Activated CD4-positive, alpha-beta T cell treated with anti-CD3 and anti-CD28 coated beads for 24 hours (primary cell): ENCODE data around the gene SPSB1.

ENCODE experiments used
- DNase-seq, 2 donors: peaks; one replicate each; pipeline ENCODE4 v3.0.0-alpha.2; 2020; ENCODE audit warnings: low read depth in 2 of 2

SPSB1 gene

DNA sequence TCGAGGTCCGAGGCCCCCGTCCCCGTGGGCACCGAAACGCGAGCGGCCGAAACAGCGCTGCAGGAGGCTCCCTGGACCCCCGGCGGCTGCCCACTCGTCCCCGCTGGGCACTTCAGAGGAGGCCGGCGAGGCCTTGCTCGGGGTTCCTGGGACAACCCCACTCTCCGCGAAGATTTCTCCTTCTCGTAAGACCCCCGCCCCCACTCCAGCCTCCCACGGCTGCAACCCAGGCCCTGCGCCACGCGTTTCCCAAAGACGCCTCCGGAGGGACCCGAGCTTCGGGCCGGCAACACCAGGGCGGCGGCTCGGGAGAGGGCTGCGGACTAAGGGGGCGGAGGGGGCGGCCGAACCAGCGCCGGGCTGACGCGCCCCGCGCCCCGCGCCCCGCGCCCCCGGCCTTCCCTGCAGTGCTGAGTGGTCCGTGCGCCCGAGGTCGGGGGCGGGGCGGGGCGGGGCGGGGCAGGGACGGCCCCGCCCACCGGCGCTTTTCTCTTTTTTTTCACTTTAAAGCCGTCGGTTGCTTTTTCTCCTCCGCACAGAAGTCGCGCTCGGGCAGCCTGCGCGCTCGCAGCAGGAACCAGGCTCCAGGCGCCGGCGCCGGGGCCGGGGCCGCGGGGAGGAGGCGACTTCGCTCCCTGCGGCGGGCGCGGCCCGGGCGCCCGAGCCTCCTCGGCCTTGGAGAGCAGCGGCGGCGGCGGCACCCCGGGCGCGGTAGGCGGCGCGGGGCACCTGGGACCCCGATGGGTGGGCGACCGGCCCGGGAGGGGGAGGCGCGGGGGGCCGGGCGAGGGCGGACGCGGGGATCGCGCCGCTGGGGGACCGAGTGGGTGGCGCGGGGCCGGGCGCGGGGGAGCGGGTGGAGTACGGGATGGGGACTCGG is at the start of gene SPSB1:
SPSB1 (plus strand) TSS at position 534 of the 880 bp plus-strand sequence. CDS start 62,998 bp downstream, outside the sequence.
- peak in 1 of 2 donors; percentile 44 for DNase-seq

DNA sequence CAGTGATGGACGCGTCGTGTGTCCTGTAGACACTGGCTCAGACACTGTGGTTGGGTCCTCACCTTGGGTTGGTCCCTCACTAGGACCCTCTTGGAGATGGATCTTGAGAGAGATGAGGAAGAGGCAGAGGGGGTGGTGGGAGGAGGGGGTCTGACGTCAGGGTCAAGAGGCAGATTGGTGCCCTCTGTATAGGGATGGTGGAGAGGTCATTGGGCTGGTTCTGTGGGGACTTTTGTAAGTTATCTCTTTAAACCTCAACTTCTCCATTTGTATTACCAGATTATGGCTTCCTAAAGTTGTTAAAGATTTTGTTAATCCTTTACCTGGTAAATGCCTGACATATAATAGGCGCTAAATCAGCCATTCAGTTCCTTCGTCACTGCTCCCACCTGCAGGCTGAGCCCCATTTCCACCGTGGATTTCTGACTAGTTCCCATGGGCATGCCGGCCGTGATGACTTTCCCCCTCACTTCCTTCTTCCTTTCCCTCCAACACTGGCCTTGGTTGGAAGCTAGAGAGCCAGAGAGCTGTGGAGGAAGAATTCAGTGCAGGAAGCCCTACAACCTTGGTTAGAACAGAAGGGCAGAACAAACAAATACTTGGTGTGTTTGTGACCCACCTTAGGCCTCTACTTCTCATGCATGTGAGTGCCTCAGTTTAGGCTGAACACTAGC is 49.5 kb upstream of the SPSB1 start:
- no peak for DNase-seq

DNA sequence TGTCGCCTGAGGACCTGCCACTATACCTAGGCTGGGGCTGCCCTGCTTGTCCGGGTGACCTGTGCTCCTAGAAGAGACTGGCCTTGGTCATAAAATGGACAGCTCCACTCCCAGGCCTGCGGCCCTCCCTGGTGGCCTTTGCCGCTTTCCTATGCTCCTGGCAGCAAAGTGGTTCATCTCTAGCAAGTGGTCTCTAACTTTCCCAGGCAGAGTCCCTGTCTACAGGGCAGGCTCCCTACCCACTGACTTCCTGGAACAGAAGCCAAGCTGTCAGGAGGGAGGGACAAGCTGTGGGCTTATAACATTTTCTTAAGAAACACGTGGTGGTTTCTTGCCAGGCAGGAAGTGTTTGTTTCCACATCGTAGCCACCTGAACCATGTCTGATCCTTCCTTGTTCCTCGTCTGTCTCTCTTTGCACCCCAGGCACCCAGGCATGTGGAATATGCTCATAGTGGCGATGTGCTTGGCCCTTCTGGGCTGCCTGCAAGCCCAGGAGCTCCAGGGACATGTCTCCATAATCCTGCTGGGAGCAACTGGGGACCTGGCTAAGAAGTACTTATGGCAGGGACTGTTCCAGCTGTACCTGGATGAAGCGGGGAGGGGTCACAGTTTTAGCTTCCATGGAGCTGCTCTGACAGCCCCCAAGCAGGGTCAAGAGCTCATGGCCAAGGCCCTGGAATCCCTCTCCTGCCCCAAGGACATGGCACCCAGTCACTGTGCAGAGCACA is 48.0 kb upstream of the SPSB1 start:
- no peak for DNase-seq

DNA sequence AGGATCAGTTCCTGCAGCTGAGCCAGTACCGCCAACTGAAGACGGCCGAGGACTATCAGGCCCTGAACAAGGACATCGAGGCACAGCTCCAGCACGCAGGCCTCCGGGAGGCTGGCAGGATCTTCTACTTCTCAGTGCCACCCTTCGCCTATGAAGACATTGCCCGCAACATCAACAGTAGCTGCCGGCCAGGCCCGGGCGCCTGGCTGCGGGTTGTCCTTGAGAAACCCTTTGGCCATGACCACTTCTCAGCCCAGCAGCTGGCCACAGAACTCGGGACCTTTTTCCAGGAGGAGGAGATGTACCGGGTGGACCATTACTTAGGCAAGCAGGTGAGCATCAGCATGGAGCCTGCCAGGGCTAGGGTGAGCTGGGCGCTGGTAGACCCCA is 47.5 kb upstream of the SPSB1 start:
- no peak for DNase-seq

DNA sequence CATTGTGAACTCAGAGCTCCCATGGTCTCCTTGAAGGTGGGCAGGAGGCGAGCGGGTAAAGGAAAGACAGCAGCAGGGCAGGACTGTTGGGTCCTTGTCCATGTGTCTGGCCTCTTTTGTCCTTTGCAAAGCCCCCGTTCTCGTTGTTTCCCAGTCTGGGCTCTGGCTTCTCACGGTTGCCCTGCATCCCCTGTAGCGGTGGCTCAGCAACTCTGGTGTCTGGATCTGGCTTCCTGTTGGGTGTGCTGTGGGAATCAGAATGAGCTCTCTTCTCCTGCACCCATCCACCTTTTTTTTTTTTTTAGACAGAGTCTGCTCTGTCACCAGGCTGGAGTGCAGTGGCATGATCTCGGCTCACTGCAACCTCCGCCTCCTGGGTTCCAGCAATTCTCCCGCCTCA is 47.0 kb upstream of the SPSB1 start:
- no peak for DNase-seq

DNA sequence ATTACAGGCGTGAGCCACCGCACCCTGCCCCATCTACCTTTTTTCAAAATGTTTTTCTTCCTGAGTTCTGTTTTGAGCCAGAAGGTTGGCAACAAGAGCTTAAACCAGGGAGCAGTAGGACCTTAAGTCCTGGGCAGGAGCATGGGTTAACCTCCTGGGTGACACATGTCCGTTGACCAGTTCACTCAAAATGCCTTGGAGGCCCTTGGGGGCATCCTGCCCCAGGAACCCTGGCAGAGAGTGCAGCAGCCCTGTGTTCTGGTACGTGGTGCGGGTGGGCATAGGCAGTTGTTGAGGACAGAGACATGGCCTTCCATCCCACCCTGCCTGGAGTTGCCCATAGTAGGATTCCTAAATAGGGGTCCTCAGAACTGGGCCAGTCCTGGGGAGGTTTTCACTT is 46.5 kb upstream of the SPSB1 start:
- no peak for DNase-seq

DNA sequence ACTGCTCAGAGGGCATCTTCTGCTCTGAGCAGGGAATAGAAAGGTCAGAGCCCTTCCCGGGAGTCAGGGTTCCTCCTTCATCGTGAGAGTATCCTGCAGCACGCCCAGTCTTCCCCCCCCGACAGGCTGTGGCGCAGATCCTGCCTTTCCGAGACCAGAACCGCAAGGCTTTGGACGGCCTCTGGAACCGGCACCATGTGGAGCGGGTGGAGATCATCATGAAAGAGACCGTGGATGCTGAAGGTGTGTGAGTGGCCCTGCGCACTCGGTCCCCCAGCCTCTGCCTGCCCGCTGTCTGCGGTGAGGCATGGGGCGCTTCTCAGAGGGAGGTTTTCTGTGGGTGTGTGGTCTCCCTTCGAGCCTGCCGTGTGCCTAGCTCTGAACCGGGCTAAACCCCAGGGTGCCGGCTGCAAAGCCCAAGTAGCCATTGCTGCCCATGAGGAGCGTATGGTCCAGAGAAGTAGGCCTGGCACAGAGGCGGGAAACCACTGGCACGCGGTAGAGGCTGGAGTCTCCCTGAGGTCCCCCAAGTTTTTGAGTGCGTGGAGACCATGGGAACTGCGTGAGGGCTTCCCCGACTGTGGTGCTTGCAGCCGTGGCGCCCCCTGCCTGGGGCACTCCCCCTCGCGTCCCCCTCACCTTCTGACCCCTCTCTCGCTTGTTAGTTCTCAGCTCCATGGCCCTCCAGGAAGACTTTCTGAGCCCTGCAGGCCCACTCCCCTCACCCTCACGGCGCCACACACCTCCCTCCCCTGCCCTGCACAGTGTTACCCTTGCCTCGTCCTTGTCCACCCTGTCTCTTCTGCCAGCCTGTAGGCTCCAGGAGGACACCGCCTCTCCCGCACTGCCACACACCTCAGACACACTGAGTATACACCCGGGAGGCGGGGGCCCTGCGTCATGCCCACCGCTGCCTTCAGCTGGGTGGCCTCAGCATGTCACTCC is 45.6 kb upstream of the SPSB1 start:
- no peak for DNase-seq

DNA sequence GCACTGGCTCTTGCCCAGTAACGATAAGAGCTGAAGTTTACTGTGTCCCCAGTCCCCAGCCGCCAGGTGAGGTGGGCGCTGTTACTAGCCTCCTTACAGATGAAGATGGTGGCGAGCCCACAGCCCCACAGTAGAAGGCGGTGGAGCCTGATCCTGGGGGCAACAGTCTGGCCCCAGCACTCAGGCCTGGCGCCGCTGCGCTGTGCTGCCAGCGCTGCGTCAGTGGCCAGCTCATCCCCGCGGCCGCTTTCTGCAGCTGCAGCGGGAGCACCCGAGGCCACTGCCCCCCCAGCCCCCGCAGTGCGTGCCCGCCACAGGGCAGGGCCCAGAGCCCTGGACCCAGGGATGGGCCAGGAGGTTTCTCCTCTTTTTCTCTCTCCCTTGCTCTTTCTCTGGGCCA is 44.8 kb upstream of the SPSB1 start:
- DNase-seq = no peak

DNA sequence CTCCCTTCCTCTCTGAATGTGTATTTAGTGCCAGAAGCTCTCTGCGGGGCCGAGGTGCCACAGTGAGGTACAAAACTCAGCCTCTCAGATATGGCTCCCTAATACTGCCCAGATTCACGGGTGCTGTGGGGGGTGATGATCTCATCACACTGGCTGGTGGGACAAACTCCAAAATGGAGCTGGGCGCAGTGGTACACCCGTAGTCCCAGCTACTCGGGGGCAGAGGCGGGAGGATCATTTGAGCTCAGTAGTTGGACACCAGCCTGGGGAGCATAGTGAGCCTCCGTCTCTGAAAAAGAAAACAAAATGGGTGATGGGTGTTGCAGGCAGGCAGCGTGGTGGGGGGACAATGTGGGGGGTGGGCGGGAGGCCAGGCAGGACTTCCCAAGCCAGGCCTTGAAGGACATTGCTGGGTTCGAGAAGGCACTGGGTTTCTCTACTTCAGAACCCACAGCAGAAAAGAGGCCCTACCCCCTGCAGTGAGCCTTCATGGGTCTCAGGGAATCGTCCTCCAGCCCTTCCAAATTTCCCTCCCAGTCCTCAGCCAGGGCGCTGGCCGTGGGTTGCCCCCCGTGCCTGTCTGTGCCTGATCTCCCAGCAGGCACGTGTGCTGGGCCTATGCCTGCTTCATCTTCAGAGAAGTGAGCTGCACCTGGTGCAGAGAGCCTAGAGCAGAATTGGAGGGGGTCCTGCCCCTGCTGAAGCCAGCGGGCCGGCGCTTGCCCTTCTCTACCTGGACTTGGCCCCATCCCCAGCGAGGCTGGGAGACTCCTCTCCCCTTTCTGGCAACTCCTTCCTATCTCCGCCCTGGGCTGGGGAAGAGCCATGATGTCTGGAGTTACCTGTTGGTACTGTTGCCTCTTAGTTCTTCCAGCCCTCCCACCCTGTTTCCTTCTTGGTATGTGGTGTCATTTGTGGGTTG is 44.1 kb upstream of the SPSB1 start:
- DNase-seq = no peak

DNA sequence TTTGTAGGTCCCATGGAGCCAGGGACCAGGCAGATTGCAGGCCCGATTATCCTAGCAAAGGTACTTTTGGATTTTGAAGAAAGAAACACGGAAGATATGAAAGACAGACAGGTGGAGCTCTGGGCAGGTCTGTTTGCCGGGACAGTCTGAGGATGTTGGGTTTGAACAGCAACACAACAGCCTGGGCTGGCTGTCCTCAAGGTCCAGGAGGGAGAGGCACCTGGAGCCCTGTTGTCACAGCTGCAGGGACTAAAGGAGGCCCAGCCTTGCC is 43.5 kb upstream of the SPSB1 start:
- DNase-seq = no peak

DNA sequence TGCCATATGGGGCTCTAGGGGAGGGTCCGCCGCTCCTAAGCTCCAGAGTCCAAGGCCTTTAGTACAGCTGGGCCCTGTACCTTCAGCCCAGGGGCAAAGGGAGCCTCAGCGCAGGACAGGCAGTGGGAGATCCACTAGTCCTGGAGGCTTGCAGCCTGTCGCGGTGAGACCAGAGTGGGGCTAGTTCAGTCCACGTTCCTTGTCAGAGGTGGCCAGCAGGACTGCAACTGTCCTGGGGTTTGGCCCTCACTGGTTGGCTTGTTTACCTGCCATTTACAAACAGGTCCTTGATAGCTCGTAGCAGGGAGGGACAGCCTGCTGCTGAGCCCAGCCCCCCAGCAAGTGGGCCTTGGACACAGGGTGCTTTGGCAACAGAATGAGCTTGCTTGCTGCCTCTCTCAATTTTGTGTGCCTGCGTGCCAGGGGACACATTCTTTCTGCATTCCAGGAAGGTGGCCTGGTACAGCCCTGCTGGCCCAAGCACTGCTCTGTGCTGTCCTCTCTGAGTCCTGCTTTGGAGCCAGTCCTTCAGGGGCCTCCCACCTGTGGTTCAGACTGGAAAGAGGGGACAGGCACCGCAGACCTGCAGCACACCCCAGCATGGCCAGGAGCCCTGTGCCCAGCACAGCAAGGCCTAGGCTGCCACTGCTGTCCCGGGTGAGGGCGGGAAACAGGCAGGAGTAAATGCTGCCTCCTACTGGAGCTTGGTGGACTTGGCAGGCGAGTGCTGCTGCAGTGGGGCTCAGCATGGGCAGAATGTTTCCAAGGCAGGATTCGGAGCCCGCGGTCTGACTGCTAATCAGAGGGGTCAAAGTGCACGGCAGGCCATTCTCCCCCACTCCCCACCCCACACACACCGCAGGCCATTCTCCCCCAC is 42.9 kb upstream of the SPSB1 start:
- DNase-seq = peak in 1 of 2 donors; percentile 28

DNA sequence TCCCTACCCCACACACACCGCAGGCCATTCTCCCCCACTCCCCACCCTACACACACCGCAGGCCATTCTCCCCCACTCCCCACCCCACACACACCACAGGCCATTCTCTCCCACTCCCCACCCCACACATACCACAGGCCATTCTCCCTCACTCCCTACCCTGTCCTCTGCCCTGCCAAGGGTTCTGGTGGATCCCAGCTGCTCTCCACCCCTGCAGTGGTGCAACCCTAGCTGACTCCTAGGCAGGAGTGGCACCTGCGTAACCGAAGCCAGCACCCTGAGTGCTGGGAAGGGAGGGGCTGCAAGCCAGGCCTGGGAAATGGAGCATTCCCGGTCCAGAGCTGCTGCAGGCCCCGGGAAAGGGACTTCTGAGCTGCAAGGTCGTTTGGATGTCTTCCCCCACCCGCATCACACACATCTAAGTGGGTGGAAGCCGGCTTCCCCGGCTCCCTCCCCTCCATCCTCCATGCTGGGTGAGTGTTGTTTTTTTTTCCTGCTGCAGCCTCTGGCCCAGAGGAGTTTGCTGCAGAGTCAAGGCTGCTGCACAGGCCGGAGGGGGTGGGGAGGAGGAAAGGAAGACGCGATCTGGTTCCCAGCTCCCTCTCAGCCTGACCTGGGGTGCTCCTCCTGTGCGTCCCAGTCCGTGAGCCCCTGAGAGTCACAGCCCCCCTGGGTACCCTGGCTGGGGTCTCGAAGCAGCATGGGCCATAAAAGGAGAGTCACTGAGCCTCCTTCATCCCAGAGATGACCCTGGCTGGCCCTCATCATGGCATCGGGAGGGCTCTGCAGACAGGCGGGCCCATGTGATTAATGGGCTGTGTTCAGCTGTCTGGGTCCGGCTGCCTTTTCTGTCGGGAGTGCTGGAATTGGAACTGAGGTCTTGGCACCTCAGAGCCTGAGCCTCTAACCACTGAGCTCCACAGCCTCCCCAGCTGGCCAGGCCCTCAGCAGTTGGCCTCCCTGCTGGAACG is 42.0 kb upstream of the SPSB1 start:
- no peak for DNase-seq

DNA sequence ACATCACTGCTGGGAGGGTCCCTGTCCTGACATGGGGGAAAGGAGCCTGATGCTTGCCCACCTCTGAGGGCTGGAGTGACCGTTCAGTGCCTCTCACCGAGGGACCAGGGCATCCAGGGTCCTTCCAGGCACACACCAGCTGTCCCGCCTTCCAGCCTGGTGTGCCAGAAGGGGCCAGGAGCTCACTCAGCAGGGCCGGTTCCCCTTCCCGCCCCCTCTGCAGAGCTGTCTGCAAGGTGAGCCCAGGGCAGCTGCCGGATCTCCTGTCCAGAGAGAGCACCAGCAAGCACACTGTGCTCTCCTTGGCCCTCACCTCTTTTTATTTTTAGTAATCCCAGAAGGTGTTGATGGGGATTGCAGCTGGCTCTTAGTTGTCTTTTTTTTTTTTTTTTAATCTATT is 41.2 kb upstream of the SPSB1 start:
- DNase-seq = no peak

DNA sequence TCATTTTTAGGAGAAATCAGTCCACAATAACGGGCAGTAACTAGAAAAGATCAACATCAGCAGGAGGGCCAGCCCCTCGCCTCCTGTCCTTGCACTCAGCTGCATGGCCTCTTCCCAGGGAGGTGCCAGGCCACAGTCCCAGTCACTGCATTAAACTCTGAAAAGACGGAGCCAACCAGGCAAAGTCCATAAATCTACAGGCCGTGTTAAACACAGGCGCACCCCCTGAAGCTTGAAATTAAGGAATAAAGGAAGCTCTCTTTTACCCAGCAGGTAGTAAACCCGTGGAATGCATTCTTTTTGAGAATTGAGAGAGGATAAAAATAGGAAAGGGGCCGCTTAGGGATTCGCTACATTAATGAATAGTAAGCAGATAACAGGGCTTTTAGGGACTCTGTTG is 39.7 kb upstream of the SPSB1 start:
- DNase-seq = no peak

DNA sequence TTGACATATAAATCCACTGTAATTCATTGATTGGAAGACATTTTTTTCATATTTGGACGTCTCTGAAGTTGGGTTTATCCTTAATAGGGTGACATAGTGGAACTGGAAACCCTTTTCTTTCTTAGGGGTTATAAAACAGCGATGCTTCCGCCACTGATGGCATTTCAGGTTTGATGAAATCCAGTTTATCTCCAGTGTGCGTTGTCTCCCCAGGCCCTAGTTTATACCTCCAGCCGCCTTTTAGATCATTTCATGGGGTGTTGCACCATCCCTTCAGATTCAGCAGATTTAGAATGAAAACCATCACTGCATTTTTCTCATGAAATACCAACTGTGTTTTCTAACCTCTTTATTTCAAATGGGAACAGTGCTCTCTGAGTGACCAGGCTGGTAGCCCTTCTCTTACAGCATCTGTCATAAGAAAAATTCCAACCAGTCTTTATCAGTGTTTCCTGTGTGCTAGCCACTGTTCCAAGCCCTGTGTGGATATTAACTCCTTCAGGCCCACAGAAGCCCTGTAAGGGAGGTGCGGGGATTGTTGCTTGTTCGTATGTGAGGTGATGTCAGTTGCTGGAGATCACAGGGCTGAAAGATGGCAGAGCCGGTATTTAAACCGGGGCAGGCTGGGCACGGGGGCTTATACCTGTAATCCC is 39.1 kb upstream of the SPSB1 start:
- DNase-seq = no peak

DNA sequence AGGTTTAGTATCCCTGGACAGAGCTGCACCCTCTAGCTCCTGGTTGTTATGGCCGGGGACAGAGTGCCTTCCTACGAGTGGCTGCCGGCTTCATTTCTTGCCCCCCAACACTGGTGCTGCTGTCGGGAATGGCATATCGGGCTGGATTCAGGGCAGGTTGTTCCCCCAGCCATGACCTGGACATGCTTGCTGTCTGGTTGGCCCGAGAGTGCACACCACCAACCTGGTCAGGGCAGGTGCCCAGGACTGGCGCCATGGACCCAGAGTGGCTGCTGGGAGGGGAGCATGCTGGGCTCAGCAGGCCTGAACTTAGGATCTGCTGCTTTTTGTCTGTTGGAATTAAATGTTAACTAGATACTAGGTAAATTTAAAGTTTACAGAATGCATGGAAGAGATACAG is 36.4 kb upstream of the SPSB1 start:
- no peak for DNase-seq

DNA sequence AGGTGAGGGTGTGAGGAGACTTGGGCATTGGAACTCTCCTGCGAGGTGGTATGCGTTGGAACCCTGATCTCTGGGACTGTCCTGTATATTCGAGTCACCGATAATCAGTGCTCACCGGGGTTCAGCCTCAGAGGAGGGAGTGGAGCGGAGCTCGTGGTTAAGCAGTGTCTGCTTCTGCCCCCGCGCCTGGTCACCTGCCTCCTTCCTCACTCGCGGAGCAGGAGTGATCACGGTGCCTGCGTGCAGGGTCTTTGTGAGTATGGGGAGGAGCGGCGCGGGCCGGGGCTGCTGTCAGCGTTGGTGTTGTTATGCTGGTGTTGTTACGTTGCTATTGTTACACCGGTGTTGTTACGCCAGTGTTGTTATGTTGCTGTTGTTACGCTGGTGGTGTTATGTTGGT is 34.8 kb upstream of the SPSB1 start:
- DNase-seq = no peak

DNA sequence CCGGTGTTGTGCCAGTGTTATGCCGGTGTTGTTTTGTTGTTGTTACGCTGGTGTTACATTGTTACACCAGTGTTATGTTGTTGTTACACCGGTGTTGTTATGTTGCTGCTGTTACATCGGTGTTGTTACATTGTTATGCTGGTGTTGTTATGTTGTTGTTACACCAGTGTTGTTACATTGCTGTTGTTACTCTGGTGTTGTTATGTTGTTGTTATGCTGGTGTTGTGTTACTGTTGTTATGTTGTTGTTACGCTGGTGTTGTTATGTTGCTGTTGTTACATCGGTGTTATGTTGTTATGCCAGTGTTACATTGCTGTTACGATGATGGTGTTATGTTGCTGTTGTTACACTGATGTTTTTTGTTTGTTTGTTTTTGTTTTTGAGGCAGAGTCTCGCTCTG is 34.1 kb upstream of the SPSB1 start:
- no peak for DNase-seq
